Right ventricle myocardium inferior (tissue), 1 donor: ENCODE data around the gene LIMS2. TPM values are rescaled to one million over a fixed set of nuclear protein-coding genes. Genes with fewer than 3 reads are reported as not detected.

Experiments
- total RNA-seq: library from RNA; stranded (reverse); fragmentation: NEBNext Ultra II Directional; extraction: Animal tissue kit (Norgen Biotek cat#: 25700); gene quantifications from one replicate; pipeline ENCODE4 v1.2.1, GENCODE V29; 2021
- donor health status: DM: no; HTN: yes; CAD: no; lungs with severe emphysema.

Gene LIMS2
- total RNA-seq, 1 donor from 2014 or later, result 260 TPM

Other genes starting within 250 kb of the LIMS2 start
- gene IWS1, start 149.0 kb downstream of the LIMS2 start, total RNA-seq, result 53.0 TPM
- gene MYO7B, start 139.8 kb downstream of the LIMS2 start, total RNA-seq, result 0.46 TPM
- gene GPR17, start 29.4 kb downstream of the LIMS2 start, total RNA-seq, result 0.16 TPM
- 3.1 TPM for gene SFT2D3, start 26.0 kb upstream of the LIMS2 start, total RNA-seq
- 42.7 TPM for gene WDR33, start 135.6 kb upstream of the LIMS2 start, total RNA-seq
- 23.8 TPM for gene POLR2D, start 182.6 kb upstream of the LIMS2 start, total RNA-seq
- 10.5 TPM for gene AMMECR1L, start 210.4 kb upstream of the LIMS2 start, total RNA-seq